Mucosa of descending colon (tissue), 3 donors: Measurements from ENCODE around the gene TIGIT. TPM values are rescaled to one million over a fixed set of nuclear protein-coding genes. Genes with fewer than 3 reads are reported as not detected.
A peak's percentile ranks its signal among the peaks of the same experiment; 100 is the strongest.

Experiments used
- ATAC-seq: fragments of 200-7000 bp; cut with Tn5 transposase; one replicate; pipeline ENCODE4 v1.9.1; 2020; ENCODE audit warnings: mild to moderate bottlenecking, moderate library complexity
- DNase-seq, 3 donors: peaks; one replicate each; pipeline ENCODE4 v3.0.0-alpha.2; 2020
- H3K36me3 ChIP-seq: fragments of 200-600 bp; one replicate; pipeline ENCODE4 v1.8.0; 2021; ENCODE audit warnings: low read depth, mild to moderate bottlenecking
- H3K4me1 ChIP-seq: fragments of 200-600 bp; one replicate; pipeline ENCODE4 v1.8.0; 2021; ENCODE audit warnings: low read depth, mild to moderate bottlenecking
- H3K4me3 ChIP-seq: fragments of 200-600 bp; one replicate; pipeline ENCODE4 v1.8.0; 2021; ENCODE audit warnings: mild to moderate bottlenecking
- H3K9me3 ChIP-seq: fragments of 200-600 bp; one replicate; pipeline ENCODE4 v1.8.0; 2021; ENCODE audit warnings: mild to moderate bottlenecking
- intact Hi-C, 2 donors: fragments of 100-400 bp; cut with DNase I in 1 of 2; cut with micrococcal nuclease in 1 of 2; formaldehyde crosslinking; loops; one replicate each; pipeline versions ENCODE4 v1.11.0 to v1.11.1; 2022; cut with DNase I, micrococcal nuclease
- total RNA-seq, 3 donors: library from RNA; stranded (reverse); fragmentation: NEBNext Ultra II Directional in 2 of 3; extraction: Animal tissue kit (Norgen Biotek cat#: 25700) in 2 of 3; gene quantifications; one replicate each; pipeline versions ENCODE4 v1.2.1 to v1.2.4, GENCODE V29; 2021 to 2023
- TF ChIP-seq, protein P1 (sequence below): fragments of 200-600 bp; IDR thresholded peaks from one replicate; pipeline ENCODE4 v1.8.0; 2022; ENCODE audit warnings: antibody characterized with exemption, mild to moderate bottlenecking
- donor health status: DM: no; HTN: no; CAD: no; lungs with moderate emphysema.
- donor health status: DM: no; HTN: no; CAD: no.
- donor health status: DM: no; HTN: yes; CAD: no.

TIGIT gene
- total RNA-seq, 3 donors from 2014 or later: 0.54 to 1.6 (median 0.84) TPM

DNA sequence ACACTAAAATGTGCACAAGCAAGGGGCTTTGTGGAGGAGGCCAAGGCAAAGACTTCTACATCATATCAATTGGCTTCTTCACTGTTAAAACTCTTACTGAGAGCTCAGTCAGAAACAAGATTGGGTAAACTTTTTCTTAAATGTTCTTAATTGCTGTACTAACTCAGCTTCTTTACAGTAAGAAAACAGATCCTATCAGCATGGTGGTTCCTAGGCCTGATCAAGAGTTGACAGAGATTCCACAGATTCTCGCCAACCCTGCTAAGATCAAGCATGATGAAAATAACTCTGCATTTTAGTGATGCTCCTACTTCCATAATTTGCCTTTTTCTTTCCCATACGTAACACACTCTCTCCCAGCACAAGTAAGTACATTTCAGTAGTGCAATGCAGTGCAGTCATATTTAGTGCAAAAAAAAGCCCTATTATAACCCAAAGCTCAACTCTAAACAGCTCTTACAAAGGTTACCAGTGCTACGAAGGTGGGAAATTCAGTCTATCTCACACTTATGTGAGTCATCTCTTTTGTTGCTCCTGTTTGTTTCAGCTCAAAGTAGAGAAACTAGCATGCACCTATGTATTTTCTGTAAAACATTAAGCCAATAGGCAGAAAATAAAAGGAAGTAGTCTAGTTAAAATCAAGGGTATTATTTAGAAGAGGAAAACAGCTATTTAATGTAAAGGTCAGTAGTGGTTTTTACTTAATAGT is 29.9 kb downstream of the TIGIT start:
- Histone ChIP-seq H3K4me1 (no peaks in the 10 kb centered on the region), H3K4me3 (no peak overlapping the region), H3K36me3 (no peaks in the 10 kb centered on the region), H3K9me3 (no peaks in the 10 kb centered on the region)
- TF ChIP-seq, protein P1, sequence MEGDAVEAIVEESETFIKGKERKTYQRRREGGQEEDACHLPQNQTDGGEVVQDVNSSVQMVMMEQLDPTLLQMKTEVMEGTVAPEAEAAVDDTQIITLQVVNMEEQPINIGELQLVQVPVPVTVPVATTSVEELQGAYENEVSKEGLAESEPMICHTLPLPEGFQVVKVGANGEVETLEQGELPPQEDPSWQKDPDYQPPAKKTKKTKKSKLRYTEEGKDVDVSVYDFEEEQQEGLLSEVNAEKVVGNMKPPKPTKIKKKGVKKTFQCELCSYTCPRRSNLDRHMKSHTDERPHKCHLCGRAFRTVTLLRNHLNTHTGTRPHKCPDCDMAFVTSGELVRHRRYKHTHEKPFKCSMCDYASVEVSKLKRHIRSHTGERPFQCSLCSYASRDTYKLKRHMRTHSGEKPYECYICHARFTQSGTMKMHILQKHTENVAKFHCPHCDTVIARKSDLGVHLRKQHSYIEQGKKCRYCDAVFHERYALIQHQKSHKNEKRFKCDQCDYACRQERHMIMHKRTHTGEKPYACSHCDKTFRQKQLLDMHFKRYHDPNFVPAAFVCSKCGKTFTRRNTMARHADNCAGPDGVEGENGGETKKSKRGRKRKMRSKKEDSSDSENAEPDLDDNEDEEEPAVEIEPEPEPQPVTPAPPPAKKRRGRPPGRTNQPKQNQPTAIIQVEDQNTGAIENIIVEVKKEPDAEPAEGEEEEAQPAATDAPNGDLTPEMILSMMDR: no peak
- peak; percentile 77 for ATAC-seq
- intact Hi-C loops: loop anchor here in 1 of 2 donors (5.0 kb wide), 1 partner anchor 424 kb away; no protein-coding TSS in a partner anchor
- no peak for DNase-seq

DNA sequence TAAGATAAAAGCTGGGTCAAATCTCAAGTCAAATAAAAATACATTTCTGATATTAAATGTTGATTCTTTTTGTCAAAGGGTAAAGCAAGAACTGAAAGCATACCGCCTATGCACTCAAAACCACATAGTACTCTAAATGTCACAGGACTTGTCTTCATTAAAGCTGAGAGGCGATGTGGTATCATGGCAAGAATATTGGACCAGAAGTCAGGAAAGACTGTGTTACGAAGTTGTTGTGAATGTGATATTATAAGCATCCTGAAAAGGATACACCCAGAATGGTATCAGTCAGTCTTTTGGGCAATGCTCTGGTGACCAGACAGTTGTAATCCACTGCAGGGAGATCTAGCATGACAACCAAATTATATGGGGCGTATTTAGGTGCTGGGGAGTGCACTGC is 33.8 kb downstream of the TIGIT start:
- Histone ChIP-seq H3K36me3 (no peaks in the 10 kb centered on the region), H3K4me1 (no peaks in the 10 kb centered on the region), H3K4me3 (no peak overlapping the region), H3K9me3 (no peaks in the 10 kb centered on the region)
- ATAC-seq (no peak), DNase-seq (no peak)
- TF ChIP-seq, protein P1: no peak
- intact Hi-C loops: no loop called here

DNA sequence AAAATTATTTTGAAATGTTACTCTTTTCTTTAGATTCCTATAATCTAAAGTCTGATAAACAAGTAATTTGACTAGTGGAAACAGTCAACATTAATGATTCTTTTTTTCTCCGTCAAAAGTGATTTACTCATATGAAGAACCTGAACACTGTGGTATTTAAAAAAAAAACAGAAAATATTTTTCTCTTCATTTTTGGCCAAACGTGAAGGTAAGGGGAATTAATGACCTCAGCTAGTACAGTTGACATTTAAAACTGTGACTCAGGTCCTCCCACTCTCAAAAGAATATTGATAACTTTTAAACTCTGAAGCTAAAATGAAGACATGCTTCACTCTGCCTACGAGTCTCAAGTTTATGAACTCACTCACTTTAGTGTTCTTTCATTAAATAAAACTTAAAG is 34.5 kb downstream of the TIGIT start:
- TF ChIP-seq, protein P1: no peak
- Histone ChIP-seq H3K4me1 (no peaks in the 10 kb centered on the region), H3K4me3 (no peak overlapping the region), H3K36me3 (no peaks in the 10 kb centered on the region), H3K9me3 (no peaks in the 10 kb centered on the region)
- intact Hi-C loops: no loop called here
- DNase-seq (no peak), ATAC-seq (no peak)

DNA sequence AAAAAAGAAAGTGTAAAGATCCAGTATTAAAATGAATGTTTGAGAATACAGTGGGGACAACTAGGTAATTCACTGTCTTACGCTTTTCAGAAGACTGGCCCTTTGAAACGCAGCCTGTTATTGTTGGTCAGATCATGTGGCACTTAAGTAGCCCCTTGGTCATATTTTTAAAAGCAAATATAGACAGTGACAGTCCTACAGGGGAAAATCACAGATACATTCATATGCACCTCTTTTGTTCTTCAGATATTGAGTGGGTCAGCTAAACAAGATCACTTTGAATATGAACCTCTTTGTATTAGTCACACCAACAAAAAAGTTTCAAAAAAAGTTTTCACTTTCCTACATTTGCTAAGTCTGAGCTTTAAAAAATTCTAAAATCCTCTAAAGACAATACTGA is 36.0 kb downstream of the TIGIT start:
- Histone ChIP-seq H3K36me3 (no peaks in the 10 kb centered on the region), H3K4me3 (no peak overlapping the region), H3K4me1 (no peaks in the 10 kb centered on the region), H3K9me3 (no peaks in the 10 kb centered on the region)
- intact Hi-C loops: no loop called here
- no peak for ATAC-seq
- DNase-seq: no peak
- TF ChIP-seq, protein P1: no peak

DNA sequence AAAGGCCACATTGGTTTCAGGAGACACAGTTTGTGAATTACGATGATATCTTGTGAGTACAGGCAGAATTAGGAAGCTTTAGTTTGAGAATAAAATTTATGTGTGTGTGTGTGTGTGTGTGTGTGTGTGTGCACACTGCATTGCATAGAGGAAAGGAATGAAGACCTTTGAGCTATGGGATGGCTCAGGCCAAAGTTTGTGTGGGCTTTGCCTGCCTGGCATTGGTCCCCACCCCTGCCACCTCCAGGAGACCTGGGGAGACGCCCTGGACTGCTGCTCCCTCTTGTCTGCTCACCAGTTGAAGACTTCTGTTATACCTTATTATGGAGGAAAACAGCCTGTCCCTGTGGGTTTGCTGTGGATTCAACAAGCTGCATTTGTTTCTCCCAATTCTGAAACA is 37.2 kb downstream of the TIGIT start:
- Histone ChIP-seq H3K9me3 (no peaks in the 10 kb centered on the region), H3K4me3 (no peak overlapping the region), H3K4me1 (no peaks in the 10 kb centered on the region), H3K36me3 (no peaks in the 10 kb centered on the region)
- DNase-seq: peak; percentile 46 to 61 (median 49)
- TF ChIP-seq, protein P1: no peak
- intact Hi-C loops: no loop called here
- ATAC-seq: peak; percentile 90
